K562 (cell line): Measurements from ENCODE around the gene OTOP3. TPM values are rescaled to one million over a fixed set of nuclear protein-coding genes. Genes with fewer than 3 reads are reported as not detected.

Experiments
- ARID1B ChIP-seq: fragments of 450-650 bp; IDR thresholded peaks from 2 replicates; pipeline ENCODE4 v1.6.1; 2016; ENCODE audit warnings: antibody characterized with exemption, mild to moderate bottlenecking, inconsistent platforms
- CHD2 ChIP-seq: IDR thresholded peaks from 2 replicates; pipeline ENCODE4 v1.6.1; 2011; ENCODE audit warnings: low read depth, low read length
- CTCFL ChIP-seq: IDR thresholded peaks from 2 replicates; pipeline ENCODE4 v1.6.1; 2011; ENCODE audit warnings: borderline replicate concordance, low read depth, mild to moderate bottlenecking, moderate library complexity, low read length; ENCODE audit not compliant: insufficient read depth, poor library complexity, severe bottlenecking
- DIDO1 ChIP-seq: fragments of 450-650 bp; IDR thresholded peaks from 2 replicates; pipeline ENCODE4 v1.6.1; 2016; ENCODE audit warnings: low read depth, missing biosample characterization, missing genetic modification characterization
- ELK3 ChIP-seq: fragments of 450-650 bp; formaldehyde crosslinking; IDR thresholded peaks from 2 replicates; pipeline ENCODE4 v1.4.0; 2020; ENCODE audit warnings: mild to moderate bottlenecking
- ETV1 ChIP-seq: fragments of 450-650 bp; conservative IDR thresholded peaks from 2 replicates; pipeline ENCODE4 v1.6.1; 2016; ENCODE audit warnings: missing genetic modification characterization, control low read depth, low read depth, missing compliant biosample characterization
- FOXA3 ChIP-seq, 2 experiments: fragments of 450-650 bp in 1 of 2; sonication (generic) in 1 of 2; formaldehyde crosslinking; IDR thresholded peaks in 1 of 2; conservative IDR thresholded peaks in 1 of 2; 2 replicates each; pipeline versions ENCODE4 v1.4.0 to v1.8.0; 2020 to 2022; ENCODE audit warnings: mild to moderate bottlenecking in 2 of 2, missing genetic modification reagents in 1 of 2
- HDAC1 ChIP-seq, 2 experiments: fragments of 450-650 bp; IDR thresholded peaks; 2 replicates each; pipeline ENCODE4 v1.6.1; 2016 to 2017; ENCODE audit warnings: inconsistent platforms in 1 of 2, mild to moderate bottlenecking in 1 of 2, moderate library complexity in 1 of 2
- MAX ChIP-seq: sonication (generic); formaldehyde crosslinking; IDR thresholded peaks from 2 replicates; pipeline ENCODE4 v1.9.0; 2022; ENCODE audit warnings: mild to moderate bottlenecking, missing genetic modification reagents
- MLLT1 ChIP-seq, 2 experiments: fragments of 450-650 bp; IDR thresholded peaks; 2 replicates each; pipeline ENCODE4 v1.6.1; 2016
- MTA1 ChIP-seq: fragments of 450-650 bp; IDR thresholded peaks from 2 replicates; pipeline ENCODE4 v1.6.1; 2017; ENCODE audit warnings: borderline replicate concordance
- POLR2AphosphoS5 ChIP-seq: IDR thresholded peaks from 2 replicates; pipeline ENCODE4 v1.6.1; 2011; ENCODE audit warnings: mild to moderate bottlenecking, low read depth, low read length, moderate library complexity; ENCODE audit not compliant: control insufficient read depth, insufficient read depth
- POLR2B ChIP-seq: fragments of 450-650 bp; IDR thresholded peaks from 2 replicates; pipeline ENCODE4 v1.6.1; 2018; ENCODE audit warnings: low read depth; ENCODE audit not compliant: partially characterized antibody
- SNAPC5 ChIP-seq: fragments of 250-450 bp; sonication (Bioruptor Pico); IDR thresholded peaks from 2 replicates; pipeline ENCODE4 v1.8.0; 2021; ENCODE audit warnings: moderate library complexity, mild to moderate bottlenecking, inconsistent platforms
- TEAD1 ChIP-seq, 2 experiments: fragments of 450-650 bp in 1 of 2; sonication (generic) in 1 of 2; formaldehyde crosslinking; IDR thresholded peaks; 2 replicates each; pipeline versions ENCODE4 v1.4.0 to v1.8.0; 2020 to 2022; ENCODE audit warnings: mild to moderate bottlenecking in 2 of 2, missing genetic modification reagents in 1 of 2
- ZNF592 ChIP-seq: fragments of 450-650 bp; IDR thresholded peaks from 2 replicates; pipeline ENCODE4 v1.6.1; 2017; ENCODE audit warnings: antibody characterized with exemption, mild to moderate bottlenecking
- polyA plus RNA-seq, 8 experiments: library from polyadenylated mRNA; depleted of rRNA in 4 of 8; stranded (reverse) in 5 of 8; unstranded in 3 of 8; fragments of >200 nt; fragmentation: Nextera tagmentation in 2 of 8; fragmentation: Illumina TruSeq in 1 of 8; extraction: Ambion mirVana in 2 of 8; extraction: Trizol in 1 of 8; gene quantifications; 2 replicates each; pipeline versions ENCODE4 v1.2.1 to v1.2.3, GENCODE V29; 2011 to 2014; ENCODE audit warnings: inconsistent platforms in 1 of 8, missing spikeins in 1 of 8
- total RNA-seq, 7 experiments: library from RNA; depleted of rRNA in 6 of 7; stranded (reverse); fragments of >200 nt in 6 of 7; fragmentation: Illumina TruSeq in 2 of 7; extraction: Trizol in 2 of 7; gene quantifications; 2 replicates each; pipeline versions ENCODE4 v1.2.1 to v1.2.3, GENCODE V29; 2011 to 2021; ENCODE audit warnings: low replicate concordance in 1 of 7

Gene OTOP3
- total and polyA plus RNA-seq, 9 of the 15 experiments (the other 6 are each of a cell fraction or from before 2014, with no cell fraction given): not detected

- TF ChIP-seq POLR2AphosphoS5: no peak; the same call in 1 of the 2 replicates
- peak in 1 of 2 experiments; percentile 40; a peak in 1 of 4 replicates for TF ChIP-seq TEAD1 (CRISPR knock-in tag; IDR thresholded peaks at IDR 0.05)
- TF ChIP-seq CTCFL: peak; percentile 34
- TF ChIP-seq ETV1 (tag): peak; percentile 50
- peak; percentile 91 for TF ChIP-seq POLR2B
- TF ChIP-seq SNAPC5 (CRISPR knock-in tag): no peak
- TF ChIP-seq HDAC1 (IDR thresholded peaks at IDR 0.05): peak in 1 of 2 experiments; percentile 79; a peak in 2 of 4 replicates
- TF ChIP-seq CHD2: peak; percentile 39; the same call in 1 of the 2 replicates
- no peak for TF ChIP-seq ELK3 (CRISPR knock-in tag)
- TF ChIP-seq ARID1B: peak; percentile 76
- TF ChIP-seq MLLT1 (IDR thresholded peaks at IDR 0.05): peak; percentile 12 to 52; a peak in 1 of 4 replicates
- peak; percentile 82; the same call in 1 of the 2 replicates for TF ChIP-seq ZNF592
- TF ChIP-seq MAX (CRISPR knock-in tag): peak; percentile 87
- TF ChIP-seq DIDO1 (tag): no peak
- TF ChIP-seq FOXA3 (CRISPR knock-in tag; conservative IDR thresholded peaks at IDR 0.05 in 1 of 2, IDR thresholded peaks at IDR 0.05 in 1 of 2): no peak; a peak in 1 of 4 replicates
- 0 out of 2 replicates have a peak, but pooled peaks have one; percentile 46 for TF ChIP-seq MTA1
Observed at GRCh38 chr17:74981979-74982662, 46.4 kb downstream of the OTOP3 start (continued).
